ENCODE results near the gene PCBP3.
"Not testable (repeated sequence)": the region's sequence is repeated elsewhere in the genome, so short reads cannot be mapped to it uniquely, and the experiment has no call there.

PCBP3 gene

GRCh38 chr21:45622416-45623097 lies 21.0 kb upstream of the PCBP3 start:
- DNase-seq (no peak), ATAC-seq (no peak)
- no peak overlapping the region for H3K4me3 Mint-ChIP-seq
- peaks cover 9% of the 10 kb centered on the region for H3K4me1 Mint-ChIP-seq
- H3K27me3 Mint-ChIP-seq: peaks cover 2% of the 10 kb centered on the region
- no peaks in the 10 kb centered on the region for H3K9me3 Mint-ChIP-seq
- H3K27ac Mint-ChIP-seq: no peak overlapping the region

GRCh38 chr21:45623436-45623835 lies 20.1 kb upstream of the PCBP3 start:
- H3K27ac Mint-ChIP-seq: no peak overlapping the region
- DNase-seq (no peak), ATAC-seq (no peak)
- no peaks in the 10 kb centered on the region for H3K27me3 Mint-ChIP-seq
- no peaks in the 10 kb centered on the region for H3K9me3 Mint-ChIP-seq
- no peak overlapping the region for H3K4me3 Mint-ChIP-seq
- H3K4me1 Mint-ChIP-seq: no peaks in the 10 kb centered on the region

- not testable (repeated sequence) for DNase-seq, H3K4me1 Mint-ChIP-seq, H3K9me3 Mint-ChIP-seq, ATAC-seq, H3K4me3 Mint-ChIP-seq, H3K27ac Mint-ChIP-seq, H3K27me3 Mint-ChIP-seq
Observed at GRCh38 chr21:45626127-45626526, 17.4 kb upstream of the PCBP3 start.

- no peak for DNase-seq
- no peak overlapping the region for H3K4me3 Mint-ChIP-seq
- H3K9me3 Mint-ChIP-seq: no peaks in the 10 kb centered on the region
- ATAC-seq: no peak
- H3K27me3 Mint-ChIP-seq: no peaks in the 10 kb centered on the region
- H3K27ac Mint-ChIP-seq: no peak overlapping the region
- H3K4me1 Mint-ChIP-seq: peaks cover 8% of the 10 kb centered on the region
Observed at GRCh38 chr21:45629046-45629981, 14.2 kb upstream of the PCBP3 start.

GRCh38 chr21:45630066-45630694 lies 13.3 kb upstream of the PCBP3 start:
- ATAC-seq (no peak), DNase-seq (no peak)
- Mint-ChIP-seq H3K4me3 (no peak overlapping the region), H3K9me3 (no peaks in the 10 kb centered on the region), H3K27ac (no peak overlapping the region), H3K4me1 (peaks cover 8% of the 10 kb centered on the region), H3K27me3 (no peaks in the 10 kb centered on the region)

- peaks cover 8% of the 10 kb centered on the region for H3K4me1 Mint-ChIP-seq
- DNase-seq: no peak
Observed at GRCh38 chr21:45630876-45631275, 12.6 kb upstream of the PCBP3 start.

GRCh38 chr21:45631540-45631939 lies 12.0 kb upstream of the PCBP3 start:
- Mint-ChIP-seq H3K9me3 (no peaks in the 10 kb centered on the region), H3K4me1 (peaks cover 8% of the 10 kb centered on the region), H3K27me3 (no peaks in the 10 kb centered on the region), H3K27ac (no peak overlapping the region), H3K4me3 (no peak overlapping the region)
- ATAC-seq: no peak
- DNase-seq: no peak

More at GRCh38 chr21:45630876-45631275, 12.6 kb upstream of the PCBP3 start:
- no peak for ATAC-seq
- Mint-ChIP-seq H3K27me3 (no peaks in the 10 kb centered on the region), H3K4me3 (no peak overlapping the region), H3K27ac (no peak overlapping the region), H3K9me3 (no peaks in the 10 kb centered on the region)

GRCh38 chr21:45632160-45632559 lies 11.4 kb upstream of the PCBP3 start:
- Mint-ChIP-seq H3K27ac (no peak overlapping the region), H3K4me3 (no peak overlapping the region), H3K4me1 (peaks cover 8% of the 10 kb centered on the region), H3K9me3 (no peaks in the 10 kb centered on the region), H3K27me3 (no peaks in the 10 kb centered on the region)
- DNase-seq (no peak), ATAC-seq (peak; percentile 53)

GRCh38 chr21:45632637-45633251 lies 10.8 kb upstream of the PCBP3 start:
- Mint-ChIP-seq H3K27me3 (no peaks in the 10 kb centered on the region), H3K4me3 (no peak overlapping the region), H3K9me3 (no peaks in the 10 kb centered on the region), H3K4me1 (peaks cover 8% of the 10 kb centered on the region), H3K27ac (no peak overlapping the region)
- ATAC-seq: no peak
- DNase-seq: no peak

GRCh38 chr21:45634511-45635183 lies 8.9 kb upstream of the PCBP3 start:
- ATAC-seq (no peak), DNase-seq (no peak)
- Mint-ChIP-seq H3K9me3 (no peaks in the 10 kb centered on the region), H3K27ac (no peak overlapping the region), H3K4me1 (peaks cover 8% of the 10 kb centered on the region), H3K4me3 (no peak overlapping the region), H3K27me3 (no peaks in the 10 kb centered on the region)

GRCh38 chr21:45635271-45636151 lies 8.0 kb upstream of the PCBP3 start:
- Mint-ChIP-seq H3K9me3 (no peaks in the 10 kb centered on the region), H3K4me1 (peaks cover 11% of the 10 kb centered on the region), H3K27me3 (no peaks in the 10 kb centered on the region), H3K27ac (no peak overlapping the region), H3K4me3 (no peak overlapping the region)
- no peak for ATAC-seq
- no peak for DNase-seq

GRCh38 chr21:45636459-45636858 lies 7.1 kb upstream of the PCBP3 start:
- no peak for ATAC-seq
- Mint-ChIP-seq H3K27me3 (no peaks in the 10 kb centered on the region), H3K4me3 (no peak overlapping the region), H3K4me1 (peaks cover 20% of the 10 kb centered on the region), H3K27ac (no peak overlapping the region), H3K9me3 (no peaks in the 10 kb centered on the region)
- no peak for DNase-seq

GRCh38 chr21:45636951-45637646 lies 6.4 kb upstream of the PCBP3 start:
- DNase-seq: no peak
- H3K4me1 Mint-ChIP-seq: peaks cover 18% of the 10 kb centered on the region
- H3K27ac Mint-ChIP-seq: no peak overlapping the region
- H3K27me3 Mint-ChIP-seq: no peaks in the 10 kb centered on the region
- H3K4me3 Mint-ChIP-seq: no peak overlapping the region
- no peaks in the 10 kb centered on the region for H3K9me3 Mint-ChIP-seq
- peak; percentile 32 for ATAC-seq

GRCh38 chr21:45637883-45638282 lies 5.6 kb upstream of the PCBP3 start:
- Mint-ChIP-seq H3K27me3 (no peaks in the 10 kb centered on the region), H3K27ac (no peak overlapping the region), H3K9me3 (no peaks in the 10 kb centered on the region), H3K4me1 (peaks cover 15% of the 10 kb centered on the region), H3K4me3 (no peak overlapping the region)
- no peak for ATAC-seq
- no peak for DNase-seq

Data from stimulated activated naive CD8-positive, alpha-beta T cell treated with anti-CD3 and anti-CD28 coated beads, Interleukin-15, amount 100 ng/mL, for 72 hours (primary cell).